ENCODE data around the gene KCNC1. TPM values are rescaled to one million over a fixed set of nuclear protein-coding genes. Genes with fewer than 3 reads are reported as not detected.

Gene KCNC1
- total and polyA plus RNA-seq, 2 of the 4 experiments (the other 2 are of a cell fraction): 0.03 TPM; not detected in 1

GRCh38 chr11:17791144-17791543 is 56.6 kb downstream of the KCNC1 start:
- Histone ChIP-seq H3K14ac (replicated peaks; ENCODE audit: low read depth, low read length) (no peak overlapping the region), H3K4ac (ENCODE audit: low read depth, low read length) (no peak overlapping the region), H3K4me1 (ENCODE audit: control insufficient read depth, insufficient read depth, low read length) (peaks cover 19% of the 10 kb centered on the region), H3K9me3 (ENCODE audit: control insufficient read depth, insufficient read depth, low read length) (no peaks in the 10 kb centered on the region), H2BK120ac (ENCODE audit: low read depth, low read length) (no peak overlapping the region), H4K5ac (ENCODE audit: low read depth, low read length) (no peak overlapping the region), H2BK15ac (ENCODE audit: low read depth, low read length) (no peak overlapping the region), H4K8ac (ENCODE audit: low read depth in 2 of 2, low read length in 2 of 2) (no peak overlapping the region), H3K36me3 (ENCODE audit: control insufficient read depth, insufficient read depth, low read length) (no peaks in the 10 kb centered on the region), H3K9me1 (ENCODE audit: insufficient read depth, low read length) (peaks cover 30% of the 10 kb centered on the region), H3K4me2 (ENCODE audit: low read depth, low read length) (no peak overlapping the region), H4K91ac (ENCODE audit: insufficient read depth, low read depth, low read length) (no peak overlapping the region), H3K4me3 (ENCODE audit: insufficient read depth, low read depth, low read length) (no peak overlapping the region), H3K23ac (ENCODE audit: low read depth, low read length) (no peak overlapping the region), H3K18ac (ENCODE audit: low read depth, low read length) (no peak overlapping the region), H3K56ac (ENCODE audit: extremely low read depth, insufficient read depth, low read length) (no peak overlapping the region), H4K20me1 (ENCODE audit: insufficient read depth, low read length) (no peaks in the 10 kb centered on the region), H2BK5ac (ENCODE audit: low read depth, low read length, poor library complexity, severe bottlenecking) (peak overlapping the region; percentile 27), H3K9ac (ENCODE audit: low read depth, low read length) (no peak overlapping the region), H2AK9ac (replicated peaks; ENCODE audit: low read depth, low read length, poor library complexity) (no peak overlapping the region), H3K79me1 (ENCODE audit: low read depth in 1 of 2, low read length in 2 of 2) (peaks cover 0 to 13% of the 10 kb centered on the region in 2 experiments; a peak in 1 of 4 replicates), H3K27me3 (ENCODE audit: control insufficient read depth, insufficient read depth, low read length) (no peaks in the 10 kb centered on the region), H2BK20ac (ENCODE audit: low read depth, low read length) (no peak overlapping the region), H2AK5ac (ENCODE audit: low read depth, low read length) (no peak overlapping the region), H2AFZ (replicated peaks; ENCODE audit: low read length, poor library complexity) (no peak overlapping the region), H3K27ac (ENCODE audit: insufficient read depth, low read length) (no peak overlapping the region)
- POLR2A ChIA-PET (ENCODE audit: unreplicated experiment): no interaction called here
- intact Hi-C loops (cut with micrococcal nuclease): no loop called here
- DNase-seq: peak; percentile 29
- peak; percentile 15; the same call in 1 of the 2 replicates for ATAC-seq (ENCODE audit: low read depth)
- dilution Hi-C loops (cut with HindIII; ENCODE audit: low sequenced_read_pairs, unreplicated experiment): no loop called here
- TF ChIP-seq RFX5 (IDR thresholded peaks at IDR 0.05; ENCODE audit: low read depth, low read length) (no peak), FOS (IDR thresholded peaks at IDR 0.05; ENCODE audit: low read depth, low read length) (no peak), NFE2L2 (IDR thresholded peaks at IDR 0.05; ENCODE audit: low read depth, low read length) (no peak), RAD21 (IDR thresholded peaks at IDR 0.05; ENCODE audit: low read length) (no peak), MAFK (IDR thresholded peaks at IDR 0.05; ENCODE audit: low read depth, low read length) (no peak)
- in situ Hi-C loops (cut with MboI; ENCODE audit: low sequenced_read_pairs): no loop called here
- BruUV-seq (replicated peaks): no TSS peak
- CTCF ChIA-PET: interaction anchor here (1.6 kb wide), 1 partner anchor 11 kb away, joined by 3 read pairs; no protein-coding TSS in a partner anchor
